Adipose tissue (tissue), 3 donors: ENCODE results near the gene GALT. TPM values are rescaled to one million over a fixed set of nuclear protein-coding genes. Genes with fewer than 3 reads are reported as not detected.

Source experiments
- H3K27ac ChIP-seq: one replicate; pipeline ENCODE4 v1.5.1; 2013; ENCODE audit warnings: low read depth, low read length
- WGBS, 3 donors: extraction: QIAGEN DNeasy Blood & Tissue Kit; methylation state at CpG; one replicate each; pipeline ENCODE4 v1.1.7; 2013; 5-methylcytosine and 5-hydroxymethylcytosine counted together
- polyA plus RNA-seq, 3 donors: library from polyadenylated mRNA; stranded (reverse); fragments of 200-250 nt; gene quantifications; one replicate each; pipeline ENCODE4 v1.2.3, GENCODE V29; 2013
- donor health status: healthy with polysubstance abuse.
- donor health status: Bipolar disorder and iron deficiency.
- donor health status: healthy.

The GALT gene
- polyA plus RNA-seq, 3 donors = 18.5 to 35.9 (median 26.6) TPM

DNA sequence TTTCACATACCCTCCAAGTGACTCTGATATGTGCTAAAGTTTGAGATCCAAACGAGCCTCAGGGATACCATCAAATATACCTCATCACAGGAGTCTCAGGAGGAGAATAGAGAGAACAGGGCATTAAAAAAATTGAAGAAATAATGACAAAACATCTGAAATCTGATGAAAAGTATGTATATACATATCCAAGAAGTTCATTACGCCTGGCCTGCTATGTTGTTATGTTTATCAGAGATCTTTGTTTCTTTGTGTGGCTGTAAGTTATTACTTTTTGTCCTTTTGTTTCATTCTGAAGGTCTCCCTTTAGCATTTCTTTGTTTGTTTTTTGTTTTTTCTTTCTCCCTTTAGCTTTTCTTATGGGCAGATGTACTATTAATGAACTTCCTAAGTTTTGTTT lies 47.1 kb downstream of the GALT start:
- no peak overlapping the region for H3K27ac ChIP-seq
- 72 to 83% (median 75%) methylated on average over 2 of the region's 2 CpGs for WGBS, 3 donors

DNA sequence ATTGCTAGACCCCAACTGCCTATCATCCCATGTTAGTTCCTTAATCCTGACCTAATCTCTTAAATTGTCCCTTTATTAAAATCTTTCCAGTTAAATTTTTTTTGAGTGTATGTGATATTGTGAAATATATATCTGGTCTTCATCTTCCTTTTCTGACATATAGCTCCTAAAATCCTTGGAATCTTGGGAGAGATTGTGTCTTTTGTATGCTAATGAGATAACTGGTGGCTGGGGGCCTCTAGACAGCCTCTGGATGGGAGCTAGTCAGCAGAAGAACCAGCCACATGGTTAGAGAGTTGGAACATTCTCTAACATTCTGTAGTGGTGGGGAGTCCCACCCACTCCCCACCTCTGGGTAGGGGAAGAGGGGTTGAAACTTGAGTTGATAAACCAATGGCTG lies 48.3 kb downstream of the GALT start:
- H3K27ac ChIP-seq = no peak overlapping the region

Other genes with a start within 250 kb of the GALT start
- gene FAM219A, start 188.1 kb upstream of the GALT start, polyA plus RNA-seq = 10 to 100 TPM in 2 of 3 donors, 1 to 10 TPM in 1; 5.7 to 14.5 (median 13.6) TPM
- gene DNAI1, start 187.9 kb upstream of the GALT start, polyA plus RNA-seq = under 1 TPM in 2 of 3 donors, not detected in 1; 0.10 to 0.26 TPM
- gene ENHO, start 123.7 kb upstream of the GALT start, polyA plus RNA-seq = 1 to 10 TPM; 1.1 to 2.7 (median 1.3) TPM
- 100 to 1,000 TPM in 1 of 3 donors, 10 to 100 TPM in 2; 18.9 to 174 (median 82.9) TPM for gene CNTFR, start 57.0 kb upstream of the GALT start, polyA plus RNA-seq
- gene RPP25L, start 34.6 kb upstream of the GALT start, polyA plus RNA-seq = 10 to 100 TPM; 25.6 to 31.9 (median 28.2) TPM
- gene DCTN3, start 26.2 kb upstream of the GALT start, polyA plus RNA-seq = 100 to 1,000 TPM in 1 of 3 donors, 10 to 100 TPM in 2; 58.7 to 108 (median 84.4) TPM
- not detected for gene ARID3C, start 17.6 kb upstream of the GALT start, polyA plus RNA-seq
- 10 to 100 TPM; 38.1 to 84.8 (median 48.0) TPM for gene SIGMAR1, start 8.9 kb upstream of the GALT start, polyA plus RNA-seq
- 10 to 100 TPM in 2 of 3 donors, 1 to 10 TPM in 1; 5.3 to 43.3 (median 14.2) TPM for gene IL11RA, start 5.5 kb downstream of the GALT start, polyA plus RNA-seq
- gene CCL27, start 16.0 kb downstream of the GALT start, polyA plus RNA-seq = under 1 TPM in 2 of 3 donors, not detected in 1; 0.12 to 0.34 TPM
- 1 to 10 TPM; 2.2 to 7.7 (median 3.4) TPM for gene CCL19, start 44.6 kb downstream of the GALT start, polyA plus RNA-seq
- 100 to 1,000 TPM in 1 of 3 donors, 10 to 100 TPM in 2; 11.6 to 362 (median 74.7) TPM for gene CCL21, start 63.5 kb downstream of the GALT start, polyA plus RNA-seq